Psoas muscle (tissue), 8 donors: Measurements from ENCODE around the gene GNAI3. TPM values are rescaled to one million over a fixed set of nuclear protein-coding genes. Genes with fewer than 3 reads are reported as not detected.

ENCODE experiments used
- ATAC-seq, 4 donors: fragments of 200-7000 bp; cut with Tn5 transposase; one replicate each; pipeline ENCODE4 v1.9.1; 2020; ENCODE audit warnings: moderate library complexity in 3 of 4, mild to moderate bottlenecking in 2 of 4
- DNase-seq, 2 donors: peaks; one replicate each; pipeline ENCODE4 v3.0.0-alpha.2; 2020
- H3K27ac ChIP-seq: fragments of 200-600 bp; one replicate; pipeline ENCODE4 v1.8.0; 2022
- H3K27me3 ChIP-seq, 3 donors: fragments of 200-600 bp in 1 of 3; one replicate each; pipeline versions ENCODE4 v1.6.1 to v1.8.0; 2013 to 2022; ENCODE audit warnings: low read length in 2 of 3, mild to moderate bottlenecking in 2 of 3, moderate library complexity in 1 of 3; ENCODE audit not compliant: insufficient read depth in 3 of 3
- H3K36me3 ChIP-seq, 2 donors: fragments of 200-600 bp in 1 of 2; one replicate each; pipeline versions ENCODE4 v1.6.1 to v1.8.0; 2013 to 2022; ENCODE audit warnings: low read depth in 1 of 2, mild to moderate bottlenecking in 1 of 2, moderate library complexity in 1 of 2; ENCODE audit not compliant: insufficient read depth in 1 of 2
- H3K4me1 ChIP-seq: fragments of 200-600 bp; one replicate; pipeline ENCODE4 v1.8.0; 2022
- H3K4me3 ChIP-seq: fragments of 200-600 bp; one replicate; pipeline ENCODE4 v1.8.0; 2022; ENCODE audit warnings: mild to moderate bottlenecking
- H3K9me3 ChIP-seq: fragments of 200-600 bp; one replicate; pipeline ENCODE4 v1.8.0; 2022
- CTCF ChIP-seq: fragments of 200-600 bp; IDR thresholded peaks from one replicate; pipeline ENCODE4 v1.8.0; 2022; ENCODE audit warnings: antibody characterized with exemption
- WGBS, 3 donors: extraction: QIAGEN DNeasy Blood & Tissue Kit; methylation state at CpG; one replicate each; pipeline versions ENCODE4 v1.1.6 to v1.1.7; 2013; 5-methylcytosine and 5-hydroxymethylcytosine counted together
- intact Hi-C, 2 donors: fragments of 100-400 bp; cut with DNase I; formaldehyde crosslinking; loops; one replicate each; pipeline versions ENCODE4 v1.11.0 to v1.14.2; 2022
- polyA plus RNA-seq, 3 donors: library from polyadenylated mRNA; stranded (reverse); fragments of 200-250 nt; gene quantifications; one replicate each; pipeline ENCODE4 v1.2.3, GENCODE V29; 2013
- total RNA-seq, 4 donors: library from RNA; stranded (reverse); fragmentation: NEBNext Ultra II Directional in 2 of 4; extraction: Animal tissue kit (Norgen Biotek cat#: 25700) in 2 of 4; gene quantifications; one replicate each; pipeline versions ENCODE4 v1.2.1 to v1.2.4, GENCODE V29; 2021 to 2023
- donor health status: healthy with polysubstance abuse.
- donor health status: DM: no; HTN: no; CAD: no; lungs with moderate emphysema.
- donor health status: Bipolar disorder and iron deficiency.
- donor health status: healthy.
- donor health status: DM: yes; HTN: yes; CAD: no.
- donor health status: DM: no; HTN: no; CAD: no.
- donor health status: DM: no; HTN: no; CAD: no.
- donor health status: DM: yes; HTN: yes; CAD: no.

GNAI3 gene
- total and polyA plus RNA-seq, 7 donors, result 0.96 to 2.9 (median 1.7) TPM

GRCh38 chr1:109501644-109502363 is 46.6 kb upstream of the GNAI3 start:
- no peak overlapping the region for H3K27ac ChIP-seq
- H3K27me3 ChIP-seq, result no peaks in the 10 kb centered on the region
- WGBS, 3 donors, result 68 to 79% (median 72%) methylated on average over 5 of the region's 5 CpGs
- intact Hi-C loops, result no loop called here
- H3K4me1 ChIP-seq, result peaks cover 30% of the 10 kb centered on the region
- H3K9me3 ChIP-seq, result no peaks in the 10 kb centered on the region
- no peak for DNase-seq
- no peak for TF ChIP-seq CTCF
- H3K36me3 ChIP-seq, result peaks cover 0 to 40% of the 10 kb centered on the region in 2 donors
- ATAC-seq, result no peak
- H3K4me3 ChIP-seq, result no peak overlapping the region

- H3K27me3 ChIP-seq, result no peaks in the 10 kb centered on the region
Observed at GRCh38 chr1:109502364-109502851, 46.0 kb upstream of the GNAI3 start.

GRCh38 chr1:109503935-109504334 is 44.5 kb upstream of the GNAI3 start:
- Histone ChIP-seq H3K27ac (no peak overlapping the region), H3K4me1 (peaks cover 46% of the 10 kb centered on the region), H3K36me3 (peaks cover 0 to 39% of the 10 kb centered on the region in 2 donors), H3K27me3 (no peaks in the 10 kb centered on the region), H3K4me3 (no peak overlapping the region), H3K9me3 (no peaks in the 10 kb centered on the region)
- 70 to 73% (median 70%) methylated on average over 5 of the region's 5 CpGs for WGBS, 3 donors
- no peak for ATAC-seq
- intact Hi-C loops, result no loop called here
- no peak for DNase-seq
- TF ChIP-seq CTCF, result no peak

More at GRCh38 chr1:109502364-109502851, 46.0 kb upstream of the GNAI3 start:
- TF ChIP-seq CTCF, result no peak
- peak overlapping the region; percentile 16 for H3K27ac ChIP-seq
- H3K4me3 ChIP-seq, result no peak overlapping the region
- WGBS, 3 donors, result 50 to 67% (median 56%) methylated on average over 3 of the region's 3 CpGs
- ATAC-seq (no peak), DNase-seq (no peak)
- H3K9me3 ChIP-seq, result no peaks in the 10 kb centered on the region
- peaks cover 36% of the 10 kb centered on the region for H3K4me1 ChIP-seq
- intact Hi-C loops, result no loop called here
- H3K36me3 ChIP-seq, result peaks cover 0 to 39% of the 10 kb centered on the region in 2 donors

GRCh38 chr1:109504974-109505373 is 43.4 kb upstream of the GNAI3 start:
- peaks cover 0 to 34% of the 10 kb centered on the region in 2 donors for H3K36me3 ChIP-seq
- H3K27me3 ChIP-seq, result no peaks in the 10 kb centered on the region
- no peaks in the 10 kb centered on the region for H3K9me3 ChIP-seq
- intact Hi-C loops, result no loop called here
- ATAC-seq, result no peak
- H3K4me1 ChIP-seq, result peaks cover 43% of the 10 kb centered on the region
- no peak overlapping the region for H3K4me3 ChIP-seq
- no peak overlapping the region for H3K27ac ChIP-seq
- TF ChIP-seq CTCF, result no peak
- DNase-seq, result no peak
- 78 to 92% (median 90%) methylated on average over 1 of the region's 1 CpG for WGBS, 3 donors
